Osteoblast (primary cell): ENCODE measurements around the gene PSMB4. TPM values are rescaled to one million over a fixed set of nuclear protein-coding genes. Genes with fewer than 3 reads are reported as not detected.

Source experiments
- DNase-seq: peaks from one replicate; pipeline ENCODE4 v3.0.0; 2011; ENCODE audit warnings: low spot score, mixed read lengths; ENCODE audit not compliant: insufficient read length; ENCODE audit errors: missing footprints
- H2AFZ ChIP-seq: 2 replicates; pipeline ENCODE4 v1.6.0; 2011; ENCODE audit warnings: mild to moderate bottlenecking, low read length
- H3K27ac ChIP-seq: 2 replicates; pipeline ENCODE4 v1.5.1; 2011; ENCODE audit warnings: mild to moderate bottlenecking, low read depth, low read length, moderate library complexity
- H3K27me3 ChIP-seq: 2 replicates; pipeline ENCODE4 v1.6.0; 2012; ENCODE audit warnings: mild to moderate bottlenecking, control low read depth, inconsistent platforms, low read length, moderate library complexity; ENCODE audit not compliant: insufficient read depth
- H3K36me3 ChIP-seq: 2 replicates; pipeline ENCODE4 v1.5.1; 2011; ENCODE audit warnings: mild to moderate bottlenecking, low read length, control low read depth, moderate library complexity; ENCODE audit not compliant: insufficient read depth
- H3K4me1 ChIP-seq: 2 replicates; pipeline ENCODE4 v1.5.1; 2011; ENCODE audit warnings: mild to moderate bottlenecking, low read length, control low read depth, moderate library complexity; ENCODE audit not compliant: insufficient read depth
- H3K4me2 ChIP-seq: 2 replicates; pipeline ENCODE4 v1.6.0; 2011; ENCODE audit warnings: mild to moderate bottlenecking, low read length; ENCODE audit not compliant: insufficient read depth
- H3K4me3 ChIP-seq: fragments of 200-600 bp; sonication (generic); 3 replicates; pipeline ENCODE4 v1.5.1; 2012; ENCODE audit warnings: mild to moderate bottlenecking, low read length, inconsistent platforms; ENCODE audit not compliant: insufficient read depth
- H3K79me2 ChIP-seq: 2 replicates; pipeline ENCODE4 v1.6.0; 2012; ENCODE audit warnings: mild to moderate bottlenecking, low read length, control low read depth, inconsistent platforms; ENCODE audit not compliant: insufficient read depth
- H3K9me3 ChIP-seq: 2 replicates; pipeline ENCODE4 v1.5.1; 2011; ENCODE audit warnings: low read depth, low read length, control low read depth
- H4K20me1 ChIP-seq: 2 replicates; pipeline ENCODE4 v1.6.0; 2012; ENCODE audit warnings: mild to moderate bottlenecking, low read length, control low read depth; ENCODE audit not compliant: insufficient read depth
- small RNA-seq: library from RNA; depleted of rRNA; stranded (forward); fragments of <200 nt; gene quantifications from one replicate; pipeline ENCODE3, GENCODE V24; 2012
- total RNA-seq: library from RNA; depleted of rRNA; stranded (reverse); fragments of >200 nt; gene quantifications from 2 replicates; pipeline ENCODE4 v1.2.3, GENCODE V29; 2012
- TF ChIP-seq, protein P1 (sequence below): IDR thresholded peaks from 2 replicates; pipeline ENCODE4 v1.5.1; 2011; ENCODE audit warnings: mild to moderate bottlenecking, low read depth, low read length, moderate library complexity; ENCODE audit errors: extremely low read depth

PSMB4 gene
- total RNA-seq, 1 donor: 362 TPM

- DNase-seq: peak; percentile 94
- Histone ChIP-seq H3K27me3 (no peaks in the 10 kb centered on the region), H4K20me1 (peaks cover 42% of the 10 kb centered on the region), H2AFZ (no peak overlapping the region), H3K4me3 (no peak overlapping the region), H3K27ac (peak overlapping the region; percentile 25), H3K4me2 (peak overlapping the region; percentile 51), H3K36me3 (peaks cover 20% of the 10 kb centered on the region), H3K9me3 (no peaks in the 10 kb centered on the region), H3K79me2 (peaks cover 96% of the 10 kb centered on the region), H3K4me1 (peaks cover 14% of the 10 kb centered on the region)
- TF ChIP-seq, protein P1, sequence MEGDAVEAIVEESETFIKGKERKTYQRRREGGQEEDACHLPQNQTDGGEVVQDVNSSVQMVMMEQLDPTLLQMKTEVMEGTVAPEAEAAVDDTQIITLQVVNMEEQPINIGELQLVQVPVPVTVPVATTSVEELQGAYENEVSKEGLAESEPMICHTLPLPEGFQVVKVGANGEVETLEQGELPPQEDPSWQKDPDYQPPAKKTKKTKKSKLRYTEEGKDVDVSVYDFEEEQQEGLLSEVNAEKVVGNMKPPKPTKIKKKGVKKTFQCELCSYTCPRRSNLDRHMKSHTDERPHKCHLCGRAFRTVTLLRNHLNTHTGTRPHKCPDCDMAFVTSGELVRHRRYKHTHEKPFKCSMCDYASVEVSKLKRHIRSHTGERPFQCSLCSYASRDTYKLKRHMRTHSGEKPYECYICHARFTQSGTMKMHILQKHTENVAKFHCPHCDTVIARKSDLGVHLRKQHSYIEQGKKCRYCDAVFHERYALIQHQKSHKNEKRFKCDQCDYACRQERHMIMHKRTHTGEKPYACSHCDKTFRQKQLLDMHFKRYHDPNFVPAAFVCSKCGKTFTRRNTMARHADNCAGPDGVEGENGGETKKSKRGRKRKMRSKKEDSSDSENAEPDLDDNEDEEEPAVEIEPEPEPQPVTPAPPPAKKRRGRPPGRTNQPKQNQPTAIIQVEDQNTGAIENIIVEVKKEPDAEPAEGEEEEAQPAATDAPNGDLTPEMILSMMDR: peak; percentile 82
These were observed 44.7 kb downstream of the PSMB4 start for GRCh38 chr1:151443846-151444782.

GRCh38 chr1:151444783-151445177, 45.4 kb downstream of the PSMB4 start:
- TF ChIP-seq, protein P1: no peak
- Histone ChIP-seq H3K79me2 (peaks cover 96% of the 10 kb centered on the region), H4K20me1 (peaks cover 43% of the 10 kb centered on the region), H2AFZ (no peak overlapping the region), H3K4me3 (no peak overlapping the region), H3K4me2 (peak overlapping the region; percentile 51), H3K4me1 (peaks cover 14% of the 10 kb centered on the region), H3K27ac (peak overlapping the region; percentile 25), H3K9me3 (no peaks in the 10 kb centered on the region), H3K27me3 (no peaks in the 10 kb centered on the region), H3K36me3 (peaks cover 20% of the 10 kb centered on the region)
- no peak for DNase-seq

DNA sequence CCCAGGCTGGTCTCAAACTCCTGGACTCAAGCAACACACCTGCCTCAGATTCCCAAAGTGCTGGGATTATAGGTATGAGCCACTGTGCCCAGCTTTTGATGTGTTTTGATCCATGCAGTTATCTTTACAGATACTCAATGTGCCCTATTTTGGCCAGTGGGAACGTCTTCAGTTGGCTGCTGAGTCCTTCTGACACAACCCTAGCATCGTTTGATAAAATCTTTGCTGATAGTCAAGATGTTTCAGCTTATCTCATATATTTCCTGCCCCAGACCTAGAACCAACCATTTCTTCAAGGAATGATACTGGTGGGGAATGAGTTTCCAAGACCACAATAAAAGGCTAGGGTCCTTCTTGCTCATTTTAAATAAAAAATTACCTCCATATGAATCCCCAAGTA, 48.3 kb downstream of the PSMB4 start:
- Histone ChIP-seq H3K36me3 (peaks cover 5% of the 10 kb centered on the region), H3K9me3 (no peaks in the 10 kb centered on the region), H3K4me1 (peaks cover 14% of the 10 kb centered on the region), H3K4me2 (no peak overlapping the region), H2AFZ (no peak overlapping the region), H4K20me1 (peaks cover 36% of the 10 kb centered on the region), H3K4me3 (no peak overlapping the region), H3K27me3 (no peaks in the 10 kb centered on the region), H3K27ac (no peak overlapping the region), H3K79me2 (peaks cover 96% of the 10 kb centered on the region)
- DNase-seq: no peak
- TF ChIP-seq, protein P1: no peak

Small RNAs within 50 kb of the gene (small RNA-seq; reads per million reads assigned to genes)
- not detected for gene RNY4P25

Other genes starting within 250 kb of the PSMB4 start
- not detected in 2 replicates for gene TNFAIP8L2, start 242.9 kb upstream of the PSMB4 start, total RNA-seq
- 10.6 and 12.7 TPM in 2 replicates for gene LYSMD1, start 233.7 kb upstream of the PSMB4 start, total RNA-seq
- gene SCNM1, start 233.4 kb upstream of the PSMB4 start, total RNA-seq: 25.3 and 26.8 TPM in 2 replicates
- gene TMOD4, start 223.6 kb upstream of the PSMB4 start, total RNA-seq: 0.36 TPM in 1 of 2 replicates, not detected in the other
- gene VPS72, start 209.4 kb upstream of the PSMB4 start, total RNA-seq: 34.7 and 35.1 TPM in 2 replicates
- 64.5 and 67.7 TPM in 2 replicates for gene PIP5K1A, start 201.0 kb upstream of the PSMB4 start, total RNA-seq
- gene PSMD4, start 144.8 kb upstream of the PSMB4 start, total RNA-seq: 140 and 150 TPM in 2 replicates
- 15.9 and 16.5 TPM in 2 replicates for gene ZNF687, start 117.3 kb upstream of the PSMB4 start, total RNA-seq
- 43.3 and 43.8 TPM in 2 replicates for gene PI4KB, start 72.2 kb upstream of the PSMB4 start, total RNA-seq
- gene RFX5, start 52.3 kb upstream of the PSMB4 start, total RNA-seq: 22.4 and 24.2 TPM in 2 replicates
- 28.3 and 42.0 TPM in 2 replicates for gene SELENBP1, start 26.9 kb upstream of the PSMB4 start, total RNA-seq
- 26.8 and 56.9 TPM in 2 replicates for gene POGZ, start 59.9 kb downstream of the PSMB4 start, total RNA-seq
- gene CGN, start 111.8 kb downstream of the PSMB4 start, total RNA-seq: not detected in 2 replicates
- 12.7 and 16.3 TPM in 2 replicates for gene TUFT1, start 140.7 kb downstream of the PSMB4 start, total RNA-seq
- 23.5 and 25.6 TPM in 2 replicates for gene SNX27, start 212.5 kb downstream of the PSMB4 start, total RNA-seq